GM18498 (cell line): ENCODE results near the gene PEX11B.
A peak's percentile ranks its signal among the peaks of the same experiment; 100 is the strongest.
"Not testable (repeated sequence)": the region's sequence is repeated elsewhere in the genome, so short reads cannot be mapped to it uniquely, and the experiment has no call there.

Experiments used
- ATAC-seq: cut with Tn5 transposase; IDR thresholded peaks from one replicate; pipeline ENCODE4 v1.9.1; 2021; ENCODE audit warnings: mild to moderate bottlenecking, moderate library complexity; ENCODE audit not compliant: unreplicated experiment

PEX11B gene

GRCh38 chr1:145952903-145953302, 34.4 kb upstream of the PEX11B start:
- ATAC-seq: no peak

GRCh38 chr1:145951526-145951925, 33.0 kb upstream of the PEX11B start:
- ATAC-seq: no peak

GRCh38 chr1:145949219-145949618, 30.7 kb upstream of the PEX11B start:
- ATAC-seq: no peak

GRCh38 chr1:145947551-145947950, 29.0 kb upstream of the PEX11B start:
- ATAC-seq: no peak

GRCh38 chr1:145946477-145946986, 28.0 kb upstream of the PEX11B start:
- ATAC-seq: no peak

GRCh38 chr1:145944532-145944931, 26.0 kb upstream of the PEX11B start:
- no peak for ATAC-seq

GRCh38 chr1:145942871-145943270, 24.4 kb upstream of the PEX11B start:
- ATAC-seq: no peak

GRCh38 chr1:145942405-145942804, 23.9 kb upstream of the PEX11B start:
- no peak for ATAC-seq

GRCh38 chr1:145937436-145937835, 18.9 kb upstream of the PEX11B start:
- no peak for ATAC-seq

GRCh38 chr1:145936247-145936646, 17.7 kb upstream of the PEX11B start:
- ATAC-seq: no peak

GRCh38 chr1:145935708-145936107, 17.2 kb upstream of the PEX11B start:
- ATAC-seq: no peak

GRCh38 chr1:145932522-145933009, 14.0 kb upstream of the PEX11B start:
- not testable (repeated sequence) for ATAC-seq

- no peak for ATAC-seq
Observed at GRCh38 chr1:145927916-145928643, 9.6 kb upstream of the PEX11B start.

- peak; percentile 97 for ATAC-seq
Observed at GRCh38 chr1:145927063-145927886, 8.8 kb upstream of the PEX11B start, which contains the start of gene RBM8A. Gene RBM8A, minus strand, starts transcription at chr1:145927484. Its CDS starts 58 bp downstream, at chr1:145927426.

- ATAC-seq: peak; percentile 1
Observed at GRCh38 chr1:145926686-145927062, 8.2 kb upstream of the PEX11B start.

- ATAC-seq: no peak
Observed at GRCh38 chr1:145922266-145922665, 3.7 kb upstream of the PEX11B start.

- not testable (repeated sequence) for ATAC-seq
Observed at GRCh38 chr1:145920297-145920696, 1.8 kb upstream of the PEX11B start.

- ATAC-seq: peak; percentile 5
Observed at GRCh38 chr1:145918992-145919939, 749 bp upstream of the PEX11B start.

GRCh38 chr1:145917595-145917994, 922 bp downstream of the PEX11B start:
- ATAC-seq: no peak

- no peak for ATAC-seq
Observed at GRCh38 chr1:145916745-145917144, 1.8 kb downstream of the PEX11B start.
